ENCODE data around the gene PIEZO1.
"Not testable (repeated sequence)": the region's sequence is repeated elsewhere in the genome, so short reads cannot be mapped to it uniquely, and the experiment has no call there.

PIEZO1 gene

DNA sequence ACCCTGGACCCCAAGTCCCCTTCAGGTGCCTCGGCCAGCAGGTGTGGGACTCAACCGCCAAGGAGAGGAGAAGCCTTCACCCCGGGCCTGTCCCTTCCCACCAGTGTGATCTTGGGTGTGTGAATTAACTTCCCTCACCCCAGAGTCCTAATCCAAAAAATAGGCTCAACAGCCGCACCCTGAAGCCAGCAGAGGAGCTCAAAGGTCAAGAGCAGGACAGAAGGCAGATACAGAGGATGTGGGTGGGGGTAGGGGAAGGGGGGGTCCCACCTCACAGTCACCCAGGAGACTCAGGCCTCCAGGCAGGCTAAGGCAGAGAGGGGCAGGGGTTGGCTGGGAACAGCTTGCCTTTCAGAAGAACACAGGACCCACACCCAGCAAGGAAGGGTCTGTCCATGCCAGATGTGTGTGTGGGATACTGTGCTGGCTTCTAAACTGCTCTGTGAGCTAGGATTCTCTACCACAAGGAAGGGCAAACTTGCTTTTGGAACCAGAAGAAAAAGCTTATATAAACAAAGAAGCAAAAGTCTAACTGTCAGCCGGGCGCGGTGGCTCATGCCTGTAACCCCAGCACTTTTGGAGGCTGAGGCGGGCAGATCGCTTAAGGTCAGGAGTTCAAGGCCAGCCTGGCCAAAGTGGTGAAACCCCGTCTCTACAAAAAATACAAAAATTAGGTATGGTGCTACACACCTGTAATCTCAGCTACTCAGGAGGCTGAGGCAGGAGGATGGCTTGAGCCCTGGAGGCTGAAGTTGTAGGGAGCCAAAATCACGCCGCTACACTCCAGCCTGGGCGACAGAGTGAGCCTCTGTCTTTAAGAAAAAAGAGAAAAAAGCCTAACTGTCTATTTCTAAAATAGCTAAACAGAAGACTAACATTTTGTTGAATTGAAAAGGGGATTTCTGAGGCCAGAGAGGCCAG lies 4.6 kb downstream of the PIEZO1 start:
- no peak for DNase-seq

GRCh38 chr16:88779406-88780141 lies 5.4 kb downstream of the PIEZO1 start:
- DNase-seq: no peak

DNA sequence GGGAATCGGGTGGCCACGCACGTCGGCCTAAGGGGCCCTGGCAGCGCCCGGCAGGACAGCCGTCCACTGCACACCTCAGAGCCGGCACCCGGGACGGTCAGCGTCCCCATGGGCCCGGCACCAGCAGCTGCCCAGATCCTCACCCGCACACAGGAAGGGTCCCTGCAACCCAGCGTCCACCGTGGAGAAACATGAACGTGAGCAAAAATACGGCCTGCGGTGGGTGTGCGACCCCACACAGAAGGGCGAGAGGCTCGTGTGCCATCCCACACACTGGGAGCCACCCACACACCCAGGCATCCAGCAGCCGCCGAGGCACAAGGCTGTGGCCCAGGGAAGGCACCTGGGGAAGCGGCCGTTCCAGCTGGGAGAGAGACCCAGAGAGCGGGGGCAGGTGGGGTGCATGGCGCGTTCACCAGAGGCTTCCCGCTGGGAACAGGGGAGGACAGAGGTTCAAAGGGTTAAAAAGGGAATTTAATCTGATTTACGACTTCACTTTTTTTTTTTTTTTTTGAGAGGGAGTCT lies 6.4 kb downstream of the PIEZO1 start:
- DNase-seq: no peak

- DNase-seq: no peak
Measured at GRCh38 chr16:88778271-88778525, 6.8 kb downstream of the PIEZO1 start.

DNA sequence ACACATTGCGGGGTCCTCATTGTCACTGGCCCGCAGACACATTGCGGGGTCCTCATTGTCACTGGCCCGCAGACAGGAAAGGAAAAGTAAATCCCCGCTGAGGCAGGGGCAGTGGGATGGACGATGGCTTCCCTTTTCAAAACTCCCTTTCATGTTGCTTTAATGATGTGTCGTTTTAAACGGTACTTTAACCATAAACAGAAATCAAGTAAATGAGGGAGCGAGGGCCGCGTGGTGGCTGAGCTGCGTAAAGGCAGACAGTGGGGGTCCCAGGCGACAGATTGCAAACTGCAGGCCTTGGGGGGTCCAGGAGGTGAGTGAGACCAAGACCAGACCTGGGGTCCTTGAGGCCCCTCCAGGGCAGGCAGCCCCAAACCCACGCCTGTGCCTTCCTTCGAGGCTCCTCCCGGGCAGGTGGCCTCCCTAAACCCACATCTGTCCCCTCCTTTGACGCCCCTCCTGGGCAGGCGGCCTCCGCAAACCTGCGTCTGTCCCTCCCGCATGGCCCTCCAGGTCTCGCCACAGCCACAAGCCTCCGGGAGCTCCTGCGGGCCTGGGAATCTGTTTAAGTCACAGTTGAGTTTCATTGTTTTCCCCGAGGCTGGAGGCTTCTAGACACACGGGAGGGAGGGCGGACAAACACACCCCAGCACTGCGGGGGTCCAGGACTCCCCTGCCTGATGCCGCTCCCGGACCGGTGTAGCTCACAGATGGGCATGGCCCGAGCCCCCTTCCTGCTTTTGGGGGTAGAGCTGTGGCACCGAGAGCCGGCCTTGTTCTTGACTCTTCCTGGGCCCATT lies 7.3 kb downstream of the PIEZO1 start:
- no peak for DNase-seq

DNA sequence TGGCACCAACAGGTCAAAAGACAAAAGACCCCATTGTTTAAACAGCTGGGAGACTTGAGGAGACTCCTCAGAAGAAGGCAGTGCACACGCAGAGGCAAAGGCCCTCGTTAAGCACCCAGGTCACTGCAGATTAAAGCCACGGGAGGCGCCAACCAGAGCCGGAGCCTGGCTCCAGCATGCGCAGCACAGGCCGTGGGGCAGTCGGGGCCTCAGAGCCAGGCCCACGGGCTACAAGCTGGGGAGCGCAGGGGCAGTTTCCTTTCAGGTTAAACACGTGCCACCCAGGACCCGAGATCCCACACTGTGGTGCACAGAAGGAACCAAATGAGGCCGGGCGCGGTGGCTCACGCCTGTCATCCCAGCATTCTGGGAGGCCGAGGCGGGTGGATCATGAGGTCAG lies 9.2 kb downstream of the PIEZO1 start:
- DNase-seq: no peak

- no peak for DNase-seq
Measured at GRCh38 chr16:88774544-88775393, 10.3 kb downstream of the PIEZO1 start.

GRCh38 chr16:88773812-88774291 lies 11.2 kb downstream of the PIEZO1 start:
- DNase-seq: peak; percentile 43

- peak; percentile 96 for DNase-seq
Measured at GRCh38 chr16:88772871-88773811, 11.9 kb downstream of the PIEZO1 start.

DNA sequence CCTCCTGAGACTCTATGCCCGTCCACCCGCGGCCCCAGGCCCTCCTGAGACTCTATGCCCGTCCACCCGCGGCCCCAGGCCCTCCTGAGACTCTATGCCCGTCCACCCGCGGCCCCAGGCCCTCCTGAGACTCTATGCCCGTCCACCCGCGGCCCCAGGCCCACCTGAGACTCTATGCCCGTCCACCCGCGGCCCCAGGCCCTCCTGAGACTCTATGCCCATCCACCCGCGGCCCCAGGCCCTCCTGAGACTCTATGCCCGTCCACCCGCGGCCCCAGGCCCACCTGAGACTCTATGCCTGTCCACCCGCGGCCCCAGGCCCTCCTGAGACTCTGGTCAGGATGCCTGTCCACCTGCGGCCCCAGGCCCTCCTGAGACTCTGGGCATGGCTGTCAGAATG lies 13.2 kb downstream of the PIEZO1 start:
- not testable (repeated sequence) for DNase-seq

- DNase-seq: no peak
Measured at GRCh38 chr16:88771294-88771772, 13.7 kb downstream of the PIEZO1 start.

DNA sequence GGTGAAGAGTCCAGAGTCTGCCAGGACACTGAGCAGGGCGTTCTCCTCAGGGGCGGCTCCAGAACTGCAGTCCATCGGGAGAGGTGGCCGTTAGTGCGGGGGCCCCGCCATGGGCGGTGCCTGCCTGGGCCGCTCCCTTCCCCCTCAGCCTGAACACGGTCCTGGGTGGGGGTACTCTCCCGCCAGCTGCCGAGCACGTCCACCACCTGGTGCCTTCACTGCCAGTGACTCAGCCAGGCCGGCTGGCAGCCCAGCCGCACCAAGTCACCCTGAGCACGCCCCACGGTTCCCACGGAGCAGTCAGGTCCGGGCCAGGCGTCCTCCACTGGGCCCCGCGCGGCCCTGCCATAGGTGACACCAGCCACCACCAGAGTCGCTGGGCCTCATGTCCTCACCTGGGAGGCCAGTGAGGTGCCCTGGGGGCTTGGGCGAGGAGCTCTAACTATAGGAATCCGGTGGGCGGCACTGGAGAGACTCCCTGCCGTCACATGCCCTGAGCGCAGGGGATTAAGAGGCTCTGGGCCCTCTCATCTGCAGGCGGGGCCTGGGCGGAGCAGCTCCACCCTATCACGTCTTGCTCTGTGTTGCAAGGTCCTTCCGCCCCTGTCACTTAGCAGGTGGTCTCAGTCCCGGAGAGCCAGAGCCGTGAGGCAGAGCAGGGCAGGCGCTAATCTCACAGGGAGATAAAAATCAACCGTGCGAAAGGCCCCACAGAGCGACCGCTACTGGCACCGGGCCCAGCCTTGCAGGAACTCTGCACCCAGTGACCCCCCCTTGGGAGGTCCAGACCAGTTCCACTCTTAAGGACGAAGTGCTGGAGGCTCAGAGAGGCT lies 14.3 kb downstream of the PIEZO1 start:
- DNase-seq: peak; percentile 87

- no peak for DNase-seq
Measured at GRCh38 chr16:88769617-88770460, 15.2 kb downstream of the PIEZO1 start.

DNA sequence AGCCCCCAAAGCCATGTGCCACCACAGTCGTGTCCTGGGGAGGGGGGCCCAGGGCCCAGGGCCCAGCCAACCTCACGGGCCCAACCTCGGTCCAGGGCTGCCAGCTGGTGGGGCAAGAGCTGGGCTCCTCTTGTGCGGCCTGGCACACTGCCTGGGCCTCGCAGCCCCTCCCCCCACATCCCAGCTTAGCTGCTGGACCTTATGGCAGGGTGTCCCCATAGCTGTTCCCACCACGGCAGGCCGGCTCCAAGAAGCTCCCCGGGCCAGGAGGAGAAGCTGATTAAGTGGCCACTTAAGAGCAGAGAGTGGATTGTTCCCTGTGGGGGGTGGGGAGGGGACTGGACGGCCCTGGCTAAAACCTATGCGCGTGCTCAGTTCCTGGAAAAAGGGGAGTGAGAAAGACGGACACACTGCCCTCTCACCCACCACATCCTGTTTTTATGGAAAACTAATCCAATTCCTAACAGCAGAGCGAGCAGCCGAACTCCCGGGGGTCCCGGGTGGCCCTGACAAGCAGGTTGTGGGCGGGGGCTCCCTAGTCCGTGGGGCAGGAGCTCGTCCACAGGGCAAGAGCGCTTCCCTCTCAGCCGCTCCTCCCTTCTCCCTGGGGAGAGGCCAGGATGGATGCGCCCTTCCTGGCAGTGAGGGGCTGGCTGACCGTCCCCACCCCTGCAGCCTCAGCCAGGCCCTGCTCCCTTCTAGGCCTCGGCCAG lies 16.8 kb downstream of the PIEZO1 start:
- DNase-seq: no peak

DNA sequence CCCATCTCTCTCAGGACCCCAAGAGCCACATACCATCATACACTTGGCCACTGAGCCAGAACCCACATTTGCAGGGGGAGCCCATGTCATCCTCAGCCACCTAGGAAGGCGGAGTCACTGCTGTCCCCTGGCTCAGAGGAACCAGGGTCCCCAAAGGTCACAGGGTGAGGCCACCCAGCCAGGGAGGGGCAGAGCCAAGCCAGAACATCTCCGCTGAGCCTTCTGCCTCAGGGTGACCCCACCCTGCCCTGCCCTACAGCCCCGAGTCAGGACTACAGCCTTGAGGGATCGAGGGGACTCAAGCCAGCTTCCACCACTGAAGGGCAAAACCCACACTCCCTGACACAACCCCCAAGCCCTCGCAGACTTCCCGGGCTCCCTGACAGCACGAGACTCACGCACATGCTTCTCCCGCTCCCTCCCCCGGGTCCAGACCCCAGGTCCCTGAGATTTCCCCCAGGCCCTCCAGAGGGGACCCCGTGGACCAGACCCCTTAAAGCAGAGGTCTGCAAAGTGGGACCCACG lies 17.4 kb downstream of the PIEZO1 start:
- DNase-seq: no peak

DNA sequence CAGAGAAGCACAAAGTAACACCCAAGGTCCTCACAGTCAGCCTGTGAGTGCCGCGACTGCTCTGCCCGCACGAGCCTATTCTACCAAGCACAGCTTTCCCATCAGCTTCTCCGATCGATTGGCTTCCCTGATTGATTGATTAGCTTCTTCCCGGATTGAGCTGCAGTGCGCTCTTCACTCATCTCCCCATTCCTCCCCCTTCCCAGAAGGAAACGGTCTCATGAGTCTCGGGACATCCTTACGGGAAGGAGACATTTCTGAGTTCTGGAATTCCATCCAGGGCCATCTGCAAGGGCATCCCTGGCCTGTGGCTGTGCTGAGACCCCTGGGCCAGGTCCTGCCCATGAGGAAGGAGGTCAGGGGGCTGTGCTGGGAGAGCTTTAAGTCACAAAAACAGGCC lies 18.0 kb downstream of the PIEZO1 start:
- DNase-seq: no peak

- no peak for DNase-seq
Measured at GRCh38 chr16:88764913-88765349, 20.1 kb downstream of the PIEZO1 start.

GRCh38 chr16:88764080-88764479 lies 20.9 kb downstream of the PIEZO1 start:
- DNase-seq: no peak

Data from fibroblast of upper back skin (primary cell).